ENCODE measurements around the gene ATAD1.

- TF ChIP-seq CTCF (IDR thresholded peaks at IDR 0.05; ENCODE audit: low read length): no peak
- no peak for TF ChIP-seq EZH2 (IDR thresholded peaks at IDR 0.05; ENCODE audit: borderline replicate concordance, low read length)
These were observed 49.4 kb upstream of the ATAD1 start for GRCh38 chr10:87867453-87867852.

Measured in OCI-LY1 (cell line).